HG02610 (cell line): ENCODE data around the gene PAGE3.

Experiments
- ATAC-seq: cut with Tn5 transposase; IDR thresholded peaks from one replicate; pipeline ENCODE4 v1.9.1; 2021; ENCODE audit warnings: mild to moderate bottlenecking, moderate library complexity; ENCODE audit not compliant: unreplicated experiment

The PAGE3 gene, protein sequence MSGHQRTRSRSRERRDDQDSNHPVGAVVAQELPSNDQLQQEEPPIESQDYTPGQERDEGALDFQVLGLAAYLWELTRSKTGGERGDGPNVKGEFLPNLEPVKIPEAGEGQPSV

DNA sequence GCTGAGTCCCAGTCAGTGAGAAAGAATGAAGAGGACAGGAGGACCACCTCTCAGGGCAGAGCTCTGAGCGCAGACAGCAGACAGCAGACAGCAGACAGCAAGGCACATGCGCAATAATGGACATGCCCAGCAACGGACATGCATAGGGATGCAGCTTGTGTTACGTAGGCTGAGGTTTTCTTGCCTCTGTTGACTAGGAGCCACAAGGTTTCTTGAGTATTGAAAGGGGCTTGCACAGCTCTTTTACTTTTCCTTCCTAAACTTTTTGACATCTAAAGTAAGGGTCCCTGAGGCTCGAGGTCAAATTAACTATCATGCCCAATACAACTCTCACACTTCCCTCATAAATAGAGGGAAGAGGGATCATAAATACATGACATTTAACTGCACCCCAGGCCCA lies at the start of gene PAGE3:
PAGE3 (minus strand) TSS at position 101 of the 400 bp plus-strand sequence. CDS start 1,013 bp downstream, outside the sequence.
- ATAC-seq: no peak

DNA sequence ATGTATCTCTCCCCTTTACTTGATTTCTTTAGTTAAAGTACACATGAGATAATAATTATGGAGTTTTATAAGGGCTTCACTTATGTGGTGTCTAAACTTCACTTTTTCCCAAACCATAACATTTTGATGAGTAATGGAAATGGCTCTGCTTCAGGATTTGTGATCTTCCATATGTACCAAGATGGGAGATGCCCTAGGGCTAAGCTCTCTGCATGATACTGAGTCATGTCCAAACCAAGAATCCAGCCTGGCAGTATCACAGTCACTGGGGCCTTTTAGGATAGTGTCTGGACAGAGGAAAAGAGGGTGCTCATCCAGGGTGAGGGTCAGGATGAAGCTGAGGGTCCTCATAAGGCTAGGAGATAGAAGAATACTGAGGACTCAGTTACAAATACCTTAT lies 47.9 kb upstream of the PAGE3 start:
- ATAC-seq: no peak

DNA sequence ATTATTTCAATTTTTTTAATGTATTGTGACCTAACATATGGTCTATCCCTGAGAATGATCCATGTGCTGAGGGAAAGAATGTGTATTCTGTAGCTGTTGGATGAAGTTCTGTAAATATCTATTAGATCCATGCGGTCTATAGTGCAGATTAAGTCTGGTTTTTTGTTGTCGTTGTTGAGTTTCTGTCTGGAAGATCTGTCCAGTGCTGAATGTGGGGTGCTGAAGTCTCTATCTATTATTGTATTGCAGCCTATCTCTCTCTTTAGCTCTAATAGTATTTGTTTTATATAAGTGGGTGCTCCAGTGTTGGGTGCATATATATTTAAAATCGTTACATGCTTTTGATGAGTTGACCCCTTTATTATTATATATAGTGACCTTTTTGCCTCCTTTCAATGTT lies 26.2 kb upstream of the PAGE3 start:
- ATAC-seq: no peak

DNA sequence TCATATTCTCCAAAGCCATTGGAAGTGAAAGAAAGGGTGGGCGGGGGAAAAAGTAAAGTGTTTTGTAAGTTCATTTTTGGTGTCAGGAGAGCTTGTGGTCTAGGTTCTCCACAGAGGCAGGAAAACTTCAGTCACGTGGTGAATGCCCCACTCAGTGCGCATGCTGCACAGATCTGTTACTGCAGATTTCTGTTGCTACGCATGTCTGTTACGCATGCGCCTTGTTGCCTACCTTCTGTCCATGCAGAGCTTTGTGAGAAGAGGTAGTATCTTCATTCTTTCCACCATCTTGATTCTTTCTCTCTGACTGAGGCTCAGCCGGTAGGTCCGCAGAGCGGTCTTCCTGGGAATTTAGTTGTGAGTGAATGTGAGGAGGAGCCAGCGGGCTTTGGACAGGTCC lies 15.1 kb upstream of the PAGE3 start:
- no peak for ATAC-seq

DNA sequence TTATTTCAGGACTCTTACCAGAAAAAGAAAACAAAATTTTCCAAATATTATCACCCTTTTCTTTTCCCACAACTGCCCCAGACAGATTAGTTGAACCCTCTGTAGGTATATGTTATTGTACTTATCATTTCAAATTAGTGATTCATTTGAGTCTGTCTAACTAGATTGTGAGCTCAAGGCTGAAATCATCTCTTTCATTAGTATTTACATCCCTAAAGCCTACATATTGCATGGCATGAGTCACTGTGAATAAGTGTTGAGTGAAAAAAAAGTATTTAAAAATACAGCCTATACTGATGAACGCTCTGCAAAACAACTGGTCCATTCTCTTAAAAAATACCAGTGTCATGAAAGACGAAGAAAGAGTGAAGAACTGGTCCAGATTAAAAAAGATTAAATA lies 3.9 kb downstream of the PAGE3 start:
- ATAC-seq: no peak

DNA sequence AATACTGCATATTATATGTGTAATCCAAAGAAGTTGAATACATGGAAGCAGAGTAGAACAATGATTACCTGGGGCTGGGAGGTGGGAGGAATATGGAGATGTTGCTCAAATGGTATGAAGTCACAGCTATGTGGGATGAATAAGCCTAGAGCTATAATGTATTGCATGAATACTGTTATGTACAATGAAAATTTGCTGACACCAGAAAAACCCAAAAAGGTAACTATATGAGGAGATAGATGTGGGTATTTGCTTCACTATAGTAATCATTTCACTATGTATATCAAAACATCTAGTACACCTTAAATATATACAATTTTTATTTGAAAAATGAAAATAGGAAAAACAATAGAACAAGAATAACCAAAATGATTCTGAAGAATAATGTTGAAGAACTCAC lies 11.2 kb downstream of the PAGE3 start:
- ATAC-seq: no peak

DNA sequence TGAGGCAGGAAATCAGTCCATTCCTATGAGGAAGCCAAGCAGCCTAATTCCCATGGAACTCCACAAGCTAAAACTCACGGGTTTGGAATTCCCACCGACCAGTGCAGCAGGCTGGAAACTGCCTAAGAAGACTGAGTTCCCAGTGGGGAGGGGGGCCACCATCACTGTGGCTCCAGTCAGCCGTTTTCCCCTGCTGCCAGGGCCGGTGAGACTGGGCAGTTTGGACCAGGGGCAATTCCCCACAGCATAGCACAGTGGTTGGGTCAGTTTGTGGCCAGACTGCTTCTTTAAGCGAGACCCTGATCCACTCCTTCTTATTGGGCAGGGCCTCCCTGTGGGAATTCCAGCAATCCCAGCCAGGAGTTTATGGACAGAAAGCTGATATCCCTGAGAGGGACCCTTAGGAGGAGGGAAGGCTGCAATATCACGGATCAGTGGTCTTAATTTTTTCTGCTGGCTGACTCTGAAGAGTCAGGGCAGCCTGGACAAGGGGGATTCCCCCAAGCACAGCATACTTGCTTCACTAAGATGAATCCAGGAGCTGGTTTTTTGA lies 23.9 kb downstream of the PAGE3 start:
- no peak for ATAC-seq

DNA sequence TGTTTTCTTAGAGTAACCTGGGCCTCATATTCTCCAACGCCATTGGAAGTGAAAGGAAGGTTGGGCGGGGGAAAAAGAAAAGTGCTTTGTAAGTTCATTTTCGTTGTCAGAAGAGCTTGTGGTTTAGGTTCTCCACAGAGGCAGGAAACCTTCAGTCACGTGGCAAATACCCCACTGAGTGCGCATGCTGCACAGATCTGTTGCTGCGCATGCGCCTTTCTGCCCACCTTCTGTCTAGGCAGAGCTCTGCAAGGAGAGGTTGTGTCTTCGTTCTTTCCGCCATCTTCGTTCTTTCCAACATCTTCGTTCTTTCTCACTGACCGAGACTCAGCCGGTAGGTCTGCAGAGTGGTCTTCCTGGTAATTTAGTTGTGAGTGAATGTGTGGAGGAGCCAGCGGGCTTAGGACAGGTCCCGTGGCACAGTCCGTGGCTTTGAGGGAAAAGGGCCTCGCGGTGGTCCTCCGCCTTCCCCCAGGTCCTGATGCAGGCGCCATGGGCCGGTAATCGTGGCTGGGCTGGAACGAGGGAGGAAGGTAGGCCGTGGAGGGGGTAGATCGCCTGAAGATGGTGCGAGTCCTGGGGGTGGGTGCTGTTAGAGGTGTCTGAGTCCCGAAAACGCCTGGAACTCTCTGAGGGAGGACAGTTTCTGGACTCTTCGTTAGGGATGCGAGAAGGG lies 44.5 kb downstream of the PAGE3 start, which contains the start of gene PAGE5:
PAGE5 (plus strand) TSS at position 228 of the 676 bp plus-strand sequence. CDS start 1,037 bp downstream, outside the sequence.
- ATAC-seq: no peak

DNA sequence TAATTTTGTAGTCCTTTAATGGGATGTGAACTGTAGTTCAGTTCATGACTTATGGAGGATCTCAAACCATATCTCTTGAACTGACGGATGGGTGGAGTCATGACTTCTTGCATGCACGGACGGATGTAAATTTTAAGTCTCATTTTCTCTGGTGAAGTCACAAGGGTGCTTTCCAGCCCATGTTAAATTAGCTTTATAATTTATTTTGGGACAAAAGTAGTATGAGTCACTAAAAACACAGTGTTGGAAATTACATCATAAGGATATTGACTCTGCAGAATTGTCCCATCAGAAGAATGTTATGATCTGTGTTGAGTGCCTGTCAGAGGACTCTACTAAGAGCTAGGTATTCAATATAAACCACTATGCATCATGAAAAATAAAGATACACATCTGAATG lies 51.3 kb downstream of the PAGE3 start:
- ATAC-seq: no peak

DNA sequence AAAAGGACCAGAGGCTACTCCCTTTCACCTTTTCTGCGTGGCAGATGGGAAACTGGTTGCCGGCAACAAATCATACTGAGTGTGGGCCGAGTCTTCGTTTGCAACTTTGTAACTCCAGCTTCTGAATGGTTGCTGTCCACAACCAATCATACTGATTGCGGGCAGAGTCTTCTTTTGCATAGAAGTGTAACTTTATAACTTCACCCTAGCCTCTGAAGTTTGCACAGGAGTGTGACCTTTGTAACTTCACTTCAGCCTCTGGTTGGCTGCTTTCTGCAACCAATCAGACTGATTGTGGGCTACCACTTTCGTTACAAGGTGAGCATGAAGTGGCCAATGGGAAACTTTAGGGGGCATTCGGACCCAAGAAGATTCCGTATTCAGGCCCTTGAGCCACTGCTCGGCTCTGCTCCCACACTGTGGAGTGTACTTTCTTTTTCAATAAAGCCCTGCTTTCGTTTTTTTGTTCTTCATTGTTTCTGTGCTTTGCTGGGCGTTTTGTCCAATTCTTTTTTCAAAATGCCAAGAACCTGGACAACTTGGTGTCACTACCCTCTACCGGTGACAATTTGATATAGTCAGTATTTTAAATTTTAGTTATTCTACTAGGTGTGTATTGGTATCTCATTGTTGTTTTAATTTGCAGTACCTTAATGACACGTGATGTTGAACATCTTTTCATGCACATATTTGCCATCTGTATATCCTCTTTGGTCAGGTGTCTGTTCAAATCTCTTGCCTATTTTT lies 53.6 kb downstream of the PAGE3 start:
- no peak for ATAC-seq
